ENCODE data around the gene KRT8.

GRCh38 chr12:52942066-52942900 lies 37.4 kb upstream of the KRT8 start:
- TF ChIP-seq, protein P1, sequence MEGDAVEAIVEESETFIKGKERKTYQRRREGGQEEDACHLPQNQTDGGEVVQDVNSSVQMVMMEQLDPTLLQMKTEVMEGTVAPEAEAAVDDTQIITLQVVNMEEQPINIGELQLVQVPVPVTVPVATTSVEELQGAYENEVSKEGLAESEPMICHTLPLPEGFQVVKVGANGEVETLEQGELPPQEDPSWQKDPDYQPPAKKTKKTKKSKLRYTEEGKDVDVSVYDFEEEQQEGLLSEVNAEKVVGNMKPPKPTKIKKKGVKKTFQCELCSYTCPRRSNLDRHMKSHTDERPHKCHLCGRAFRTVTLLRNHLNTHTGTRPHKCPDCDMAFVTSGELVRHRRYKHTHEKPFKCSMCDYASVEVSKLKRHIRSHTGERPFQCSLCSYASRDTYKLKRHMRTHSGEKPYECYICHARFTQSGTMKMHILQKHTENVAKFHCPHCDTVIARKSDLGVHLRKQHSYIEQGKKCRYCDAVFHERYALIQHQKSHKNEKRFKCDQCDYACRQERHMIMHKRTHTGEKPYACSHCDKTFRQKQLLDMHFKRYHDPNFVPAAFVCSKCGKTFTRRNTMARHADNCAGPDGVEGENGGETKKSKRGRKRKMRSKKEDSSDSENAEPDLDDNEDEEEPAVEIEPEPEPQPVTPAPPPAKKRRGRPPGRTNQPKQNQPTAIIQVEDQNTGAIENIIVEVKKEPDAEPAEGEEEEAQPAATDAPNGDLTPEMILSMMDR (conservative IDR thresholded peaks at IDR 0.05; ENCODE audit: low read length), result no peak
- no peak for TF ChIP-seq EZH2phosphoT487 (IDR thresholded peaks at IDR 0.05; ENCODE audit: borderline replicate concordance, low read depth, low read length)

Data from OCI-LY7 (cell line).